HepG2 (cell line): ENCODE results near the gene DOK1. TPM values are rescaled to one million over a fixed set of nuclear protein-coding genes. Genes with fewer than 3 reads are reported as not detected.

Experiments
- ADNP ChIP-seq: sonication (generic); formaldehyde crosslinking; IDR thresholded peaks from 2 replicates; pipeline ENCODE4 v1.4.0; 2020; ENCODE audit warnings: missing genetic modification reagents
- EED ChIP-seq: sonication (generic); formaldehyde crosslinking; IDR thresholded peaks from 2 replicates; pipeline ENCODE4 v1.5.0; 2020; ENCODE audit warnings: mild to moderate bottlenecking, missing genetic modification reagents
- FIP1L1 ChIP-seq: fragments of 200-400 bp; formaldehyde crosslinking; IDR thresholded peaks from 2 replicates; pipeline ENCODE4 v1.6.1; 2018; ENCODE audit warnings: low read depth, mild to moderate bottlenecking, low read length, moderate library complexity, borderline replicate concordance; ENCODE audit not compliant: insufficient read depth
- FOXP1 ChIP-seq, 2 experiments: fragments of 450-650 bp in 1 of 2; IDR thresholded peaks; 2 replicates each; pipeline ENCODE4 v1.6.1; 2017 to 2018; ENCODE audit warnings: antibody characterized with exemption in 1 of 2
- MAF1 ChIP-seq: sonication (generic); formaldehyde crosslinking; IDR thresholded peaks from 2 replicates; pipeline ENCODE4 v1.5.0; 2020; ENCODE audit warnings: missing genetic modification reagents, borderline replicate concordance
- MXD4 ChIP-seq: IDR thresholded peaks from 2 replicates; pipeline ENCODE4 v1.6.1; 2016; ENCODE audit warnings: mild to moderate bottlenecking, missing biosample characterization, missing genetic modification reagents
- PCBP1 ChIP-seq: fragments of 200-400 bp; formaldehyde crosslinking; IDR thresholded peaks from 2 replicates; pipeline ENCODE4 v1.6.1; 2017; ENCODE audit warnings: mild to moderate bottlenecking, low read depth, low read length, borderline replicate concordance
- PCBP2 ChIP-seq: fragments of 200-400 bp; formaldehyde crosslinking; optimal IDR thresholded peaks from 2 replicates; pipeline ENCODE3; 2018; ENCODE audit warnings: low read length, low read depth; ENCODE audit not compliant: poor library complexity, severe bottlenecking
- PRMT3 ChIP-seq: sonication (generic); formaldehyde crosslinking; IDR thresholded peaks from 2 replicates; pipeline ENCODE4 v1.8.1; 2022; ENCODE audit warnings: low read depth, mild to moderate bottlenecking, moderate library complexity, missing genetic modification reagents, borderline replicate concordance
- ZBTB21 ChIP-seq: sonication (generic); formaldehyde crosslinking; IDR thresholded peaks from 2 replicates; pipeline ENCODE4 v1.4.0; 2020; ENCODE audit warnings: missing genetic modification reagents
- ZKSCAN1 ChIP-seq: fragments of 150-350 bp; IDR thresholded peaks from 2 replicates; pipeline ENCODE4 v1.6.1; 2014; ENCODE audit warnings: low read length
- ZNF24 ChIP-seq: fragments of 450-650 bp; IDR thresholded peaks from 2 replicates; pipeline ENCODE4 v1.6.1; 2017; ENCODE audit warnings: antibody characterized with exemption, mild to moderate bottlenecking
- ZNF329 ChIP-seq: sonication (generic); formaldehyde crosslinking; IDR thresholded peaks from 2 replicates; pipeline ENCODE4 v1.9.0; 2021; ENCODE audit warnings: low read depth, mild to moderate bottlenecking, missing genetic modification reagents
- ZNF556 ChIP-seq: sonication (generic); formaldehyde crosslinking; IDR thresholded peaks from 2 replicates; pipeline ENCODE4 v1.4.0; 2020; ENCODE audit warnings: mild to moderate bottlenecking, missing genetic modification reagents, borderline replicate concordance
- ZNF724P ChIP-seq: sonication (generic); formaldehyde crosslinking; IDR thresholded peaks from 2 replicates; pipeline ENCODE4 v1.8.0; 2022; ENCODE audit warnings: missing genetic modification reagents, borderline replicate concordance
- ZSCAN20 ChIP-seq: sonication (generic); formaldehyde crosslinking; IDR thresholded peaks from 2 replicates; pipeline ENCODE4 v1.4.0; 2020; ENCODE audit warnings: missing genetic modification reagents, mild to moderate bottlenecking, borderline replicate concordance
- polyA plus RNA-seq, 8 experiments: library from polyadenylated mRNA; depleted of rRNA in 3 of 8; stranded (reverse) in 7 of 8; unstranded in 1 of 8; fragments of >200 nt; fragmentation: Illumina TruSeq in 4 of 8; extraction: Trizol in 4 of 8; gene quantifications; 2 replicates each; pipeline versions ENCODE4 v1.2.1 to v1.2.3, GENCODE V29; 2011 to 2016; ENCODE audit warnings: low read depth in 4 of 8, missing spikeins in 1 of 8, mixed read lengths in 1 of 8; ENCODE audit not compliant: insufficient read depth in 1 of 8
- total RNA-seq, 5 experiments: library from RNA; depleted of rRNA; stranded (reverse); fragments of >200 nt; fragmentation: Illumina TruSeq; extraction: Trizol; gene quantifications; 2 replicates each; pipeline ENCODE4 v1.2.3, GENCODE V29; 2016; ENCODE audit warnings: low read depth in 1 of 5
- TF ChIP-seq, protein P1 (sequence below): sonication (generic); formaldehyde crosslinking; IDR thresholded peaks from 2 replicates; pipeline ENCODE4 v1.4.0; 2020; ENCODE audit warnings: mild to moderate bottlenecking, missing genetic modification reagents
- TF ChIP-seq, protein P2 (sequence below): sonication (generic); formaldehyde crosslinking; IDR thresholded peaks from 2 replicates; pipeline ENCODE4 v1.4.0; 2020; ENCODE audit warnings: missing genetic modification reagents
- TF ChIP-seq, protein P3 (sequence below): sonication (generic); formaldehyde crosslinking; IDR thresholded peaks from 2 replicates; pipeline ENCODE4 v1.4.0; 2020; ENCODE audit warnings: mild to moderate bottlenecking, missing genetic modification reagents
- TF ChIP-seq, protein P4 (sequence below): sonication (generic); formaldehyde crosslinking; IDR thresholded peaks from 2 replicates; pipeline ENCODE4 v1.5.1; 2020; ENCODE audit warnings: mild to moderate bottlenecking, missing genetic modification reagents, moderate library complexity
- TF ChIP-seq, protein P5 (sequence below): IDR thresholded peaks from 2 replicates; pipeline ENCODE4 v1.6.1; 2018; ENCODE audit warnings: missing genetic modification reagents, mild to moderate bottlenecking, missing compliant biosample characterization

DOK1 gene
- total and polyA plus RNA-seq, 2 of the 13 experiments (the other 11 are each of a cell fraction or from before 2014, with no cell fraction given): 0.53 to 0.74 TPM

DNA sequence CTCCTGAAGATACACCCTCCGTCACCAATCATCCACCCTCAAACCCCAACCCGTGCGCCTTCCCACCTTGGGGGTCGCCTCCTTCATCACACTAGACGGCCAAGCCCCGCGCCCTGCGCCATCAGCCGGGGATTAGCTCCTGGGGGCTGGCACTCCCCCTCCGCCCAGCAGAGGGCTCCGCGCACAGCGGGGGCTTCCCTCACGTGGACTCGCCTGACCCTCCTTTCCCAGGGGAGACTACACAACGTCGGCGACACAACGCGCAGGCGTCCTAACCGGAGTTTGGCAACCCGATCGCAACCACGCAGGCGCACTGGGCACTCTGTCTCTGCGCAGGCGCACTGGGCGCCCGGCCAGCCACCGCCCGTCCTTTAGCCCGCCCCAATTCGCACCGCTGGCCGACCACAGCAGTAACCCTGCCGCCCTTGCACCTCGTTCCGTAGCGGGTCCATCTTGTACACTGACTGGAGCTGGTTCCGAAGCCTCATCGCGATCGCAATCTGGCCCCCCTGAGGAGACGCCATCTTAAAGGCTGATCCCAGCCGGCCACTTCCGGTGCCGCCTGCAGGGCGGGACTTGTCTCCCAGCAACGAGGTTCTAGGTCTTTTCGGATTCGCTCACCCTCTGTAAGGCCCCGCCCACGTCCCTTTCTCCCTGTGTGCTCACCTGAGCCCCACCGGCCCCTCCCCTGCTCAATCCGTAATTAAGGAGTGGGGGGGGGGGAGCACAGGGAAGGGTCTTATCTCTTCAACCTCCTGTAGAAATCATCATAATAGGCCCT is 47.2 kb upstream of the DOK1 start, which contains the start of gene PCGF1 (continued):
- TF ChIP-seq, protein P1, sequence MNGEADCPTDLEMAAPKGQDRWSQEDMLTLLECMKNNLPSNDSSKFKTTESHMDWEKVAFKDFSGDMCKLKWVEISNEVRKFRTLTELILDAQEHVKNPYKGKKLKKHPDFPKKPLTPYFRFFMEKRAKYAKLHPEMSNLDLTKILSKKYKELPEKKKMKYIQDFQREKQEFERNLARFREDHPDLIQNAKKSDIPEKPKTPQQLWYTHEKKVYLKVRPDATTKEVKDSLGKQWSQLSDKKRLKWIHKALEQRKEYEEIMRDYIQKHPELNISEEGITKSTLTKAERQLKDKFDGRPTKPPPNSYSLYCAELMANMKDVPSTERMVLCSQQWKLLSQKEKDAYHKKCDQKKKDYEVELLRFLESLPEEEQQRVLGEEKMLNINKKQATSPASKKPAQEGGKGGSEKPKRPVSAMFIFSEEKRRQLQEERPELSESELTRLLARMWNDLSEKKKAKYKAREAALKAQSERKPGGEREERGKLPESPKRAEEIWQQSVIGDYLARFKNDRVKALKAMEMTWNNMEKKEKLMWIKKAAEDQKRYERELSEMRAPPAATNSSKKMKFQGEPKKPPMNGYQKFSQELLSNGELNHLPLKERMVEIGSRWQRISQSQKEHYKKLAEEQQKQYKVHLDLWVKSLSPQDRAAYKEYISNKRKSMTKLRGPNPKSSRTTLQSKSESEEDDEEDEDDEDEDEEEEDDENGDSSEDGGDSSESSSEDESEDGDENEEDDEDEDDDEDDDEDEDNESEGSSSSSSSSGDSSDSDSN (CRISPR knock-in tag): peak; percentile 43; the same call in 1 of the 2 replicates
- TF ChIP-seq ZNF556 (CRISPR knock-in tag): peak; percentile 76; the same call in 1 of the 2 replicates
- TF ChIP-seq ZKSCAN1: 0 out of 2 replicates have a peak, but pooled peaks have one; percentile 11
- TF ChIP-seq, protein P2, sequence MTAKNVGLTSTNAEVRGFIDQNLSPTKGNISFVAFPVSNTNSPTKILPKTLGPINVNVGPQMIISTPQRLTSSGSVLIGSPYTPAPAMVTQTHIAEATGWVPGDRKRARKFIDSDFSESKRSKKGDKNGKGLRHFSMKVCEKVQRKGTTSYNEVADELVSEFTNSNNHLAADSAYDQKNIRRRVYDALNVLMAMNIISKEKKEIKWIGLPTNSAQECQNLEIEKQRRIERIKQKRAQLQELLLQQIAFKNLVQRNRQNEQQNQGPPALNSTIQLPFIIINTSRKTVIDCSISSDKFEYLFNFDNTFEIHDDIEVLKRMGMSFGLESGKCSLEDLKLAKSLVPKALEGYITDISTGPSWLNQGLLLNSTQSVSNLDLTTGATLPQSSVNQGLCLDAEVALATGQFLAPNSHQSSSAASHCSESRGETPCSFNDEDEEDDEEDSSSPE (CRISPR knock-in tag): peak; percentile 85; the same call in 1 of the 2 replicates
- TF ChIP-seq FIP1L1: peak; percentile 86; the same call in 1 of the 2 replicates
- no peak for TF ChIP-seq PCBP2
- TF ChIP-seq, protein P3, sequence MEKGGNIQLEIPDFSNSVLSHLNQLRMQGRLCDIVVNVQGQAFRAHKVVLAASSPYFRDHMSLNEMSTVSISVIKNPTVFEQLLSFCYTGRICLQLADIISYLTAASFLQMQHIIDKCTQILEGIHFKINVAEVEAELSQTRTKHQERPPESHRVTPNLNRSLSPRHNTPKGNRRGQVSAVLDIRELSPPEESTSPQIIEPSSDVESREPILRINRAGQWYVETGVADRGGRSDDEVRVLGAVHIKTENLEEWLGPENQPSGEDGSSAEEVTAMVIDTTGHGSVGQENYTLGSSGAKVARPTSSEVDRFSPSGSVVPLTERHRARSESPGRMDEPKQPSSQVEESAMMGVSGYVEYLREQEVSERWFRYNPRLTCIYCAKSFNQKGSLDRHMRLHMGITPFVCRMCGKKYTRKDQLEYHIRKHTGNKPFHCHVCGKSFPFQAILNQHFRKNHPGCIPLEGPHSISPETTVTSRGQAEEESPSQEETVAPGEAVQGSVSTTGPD (CRISPR knock-in tag): no peak
- TF ChIP-seq, protein P4, sequence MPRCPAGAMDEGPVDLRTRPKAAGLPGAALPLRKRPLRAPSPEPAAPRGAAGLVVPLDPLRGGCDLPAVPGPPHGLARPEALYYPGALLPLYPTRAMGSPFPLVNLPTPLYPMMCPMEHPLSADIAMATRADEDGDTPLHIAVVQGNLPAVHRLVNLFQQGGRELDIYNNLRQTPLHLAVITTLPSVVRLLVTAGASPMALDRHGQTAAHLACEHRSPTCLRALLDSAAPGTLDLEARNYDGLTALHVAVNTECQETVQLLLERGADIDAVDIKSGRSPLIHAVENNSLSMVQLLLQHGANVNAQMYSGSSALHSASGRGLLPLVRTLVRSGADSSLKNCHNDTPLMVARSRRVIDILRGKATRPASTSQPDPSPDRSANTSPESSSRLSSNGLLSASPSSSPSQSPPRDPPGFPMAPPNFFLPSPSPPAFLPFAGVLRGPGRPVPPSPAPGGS: peak; percentile 89
- no peak for TF ChIP-seq PRMT3 (CRISPR knock-in tag)
- TF ChIP-seq FOXP1 (IDR thresholded peaks at IDR 0.05): no peak
- peak; percentile 28; the same call in 1 of the 2 replicates for TF ChIP-seq FOXP1 (CRISPR knock-in tag; IDR thresholded peaks at IDR 0.05)
- TF ChIP-seq ZBTB21: no peak
- TF ChIP-seq ZSCAN20 (CRISPR knock-in tag): no peak
- TF ChIP-seq ADNP: no peak
- TF ChIP-seq, protein P5, sequence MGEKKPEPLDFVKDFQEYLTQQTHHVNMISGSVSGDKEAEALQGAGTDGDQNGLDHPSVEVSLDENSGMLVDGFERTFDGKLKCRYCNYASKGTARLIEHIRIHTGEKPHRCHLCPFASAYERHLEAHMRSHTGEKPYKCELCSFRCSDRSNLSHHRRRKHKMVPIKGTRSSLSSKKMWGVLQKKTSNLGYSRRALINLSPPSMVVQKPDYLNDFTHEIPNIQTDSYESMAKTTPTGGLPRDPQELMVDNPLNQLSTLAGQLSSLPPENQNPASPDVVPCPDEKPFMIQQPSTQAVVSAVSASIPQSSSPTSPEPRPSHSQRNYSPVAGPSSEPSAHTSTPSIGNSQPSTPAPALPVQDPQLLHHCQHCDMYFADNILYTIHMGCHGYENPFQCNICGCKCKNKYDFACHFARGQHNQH: peak; percentile 84; the same call in 1 of the 2 replicates
- peak; percentile 46; the same call in 1 of the 2 replicates for TF ChIP-seq ZNF329 (CRISPR knock-in tag)
- peak; percentile 91 for TF ChIP-seq EED (CRISPR knock-in tag)
- peak; percentile 77; the same call in 1 of the 2 replicates for TF ChIP-seq ZNF724P (CRISPR knock-in tag)
- peak; percentile 89; the same call in 1 of the 2 replicates for TF ChIP-seq MAF1
- no peak for TF ChIP-seq ZNF24
- TF ChIP-seq MXD4 (CRISPR knock-in tag): peak; percentile 85
- TF ChIP-seq PCBP1: peak; percentile 78; the same call in 1 of the 2 replicates
